NCI-H146 treated with DMSO at 0.1 percent for 48 hours (cell line): ENCODE data around the gene SNAP25.

Source experiments
- DNase-seq: peaks from one replicate; lab custom pipeline; 2025; ENCODE audit not compliant: unreplicated experiment; lab: John Stamatoyannopoulos, UW

The SNAP25 gene

GRCh38 chr20:10261702-10262101 is 43.1 kb downstream of the SNAP25 start:
- no peak for DNase-seq

- peak; percentile 81 for DNase-seq
Measured at GRCh38 chr20:10263385-10264165, 44.9 kb downstream of the SNAP25 start.

- no peak for DNase-seq
Measured at GRCh38 chr20:10264166-10264558, 45.5 kb downstream of the SNAP25 start.

DNA sequence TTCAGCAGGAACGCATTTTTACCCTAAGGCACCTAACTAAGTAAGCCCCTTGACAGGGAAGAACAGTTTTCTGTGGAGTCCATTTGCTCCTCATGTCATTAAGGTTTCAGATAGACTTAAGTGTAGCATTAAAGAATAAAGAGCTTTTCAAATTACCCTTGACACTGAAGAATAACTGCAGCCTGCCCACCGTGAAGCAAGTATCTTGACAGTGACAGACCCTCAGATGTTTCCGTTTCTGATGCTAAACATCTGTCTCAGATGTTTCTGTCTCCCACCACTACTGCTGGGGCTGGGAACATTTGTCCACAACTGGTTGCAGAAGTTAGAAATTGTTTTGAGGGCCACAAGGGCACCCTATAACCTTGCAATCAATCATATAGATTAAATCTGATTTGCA is 50.0 kb downstream of the SNAP25 start:
- no peak for DNase-seq

GRCh38 chr20:10270630-10271029 is 52.0 kb downstream of the SNAP25 start:
- DNase-seq, result no peak

DNA sequence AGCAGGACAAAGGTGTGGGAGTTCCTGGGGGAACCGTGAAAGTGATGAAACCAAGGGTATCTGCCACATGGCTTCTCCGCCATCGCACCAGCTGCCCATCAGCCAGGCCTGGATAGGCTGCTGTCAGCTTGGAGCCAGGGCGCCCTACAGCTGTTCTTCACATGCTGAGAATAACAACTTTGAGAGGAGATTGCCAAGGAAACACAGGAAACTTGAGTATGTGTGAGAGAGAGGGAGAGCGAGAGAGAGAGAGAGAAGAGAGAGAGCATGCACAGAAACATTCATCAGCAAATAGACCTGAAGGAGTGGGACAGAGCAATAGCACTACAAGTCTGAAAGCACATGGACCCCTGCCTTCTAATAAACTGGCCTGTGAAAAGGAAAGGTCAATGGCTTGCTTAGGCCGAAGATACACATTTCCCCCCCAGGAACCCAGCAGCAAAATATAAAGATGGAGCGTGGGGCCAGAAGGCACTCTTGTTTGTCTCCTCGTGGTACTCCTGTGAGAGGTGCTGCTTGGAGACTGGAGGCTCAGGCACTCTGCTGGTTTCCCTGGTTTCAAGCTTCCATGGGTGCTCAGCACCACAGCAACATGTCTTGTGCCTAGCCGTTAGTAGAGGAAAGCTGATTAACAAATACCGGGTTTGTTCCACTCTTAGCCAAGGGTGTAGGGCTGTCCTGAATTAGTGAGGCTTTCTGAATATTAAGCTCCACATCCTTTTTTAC is 53.0 kb downstream of the SNAP25 start:
- DNase-seq, result no peak

DNA sequence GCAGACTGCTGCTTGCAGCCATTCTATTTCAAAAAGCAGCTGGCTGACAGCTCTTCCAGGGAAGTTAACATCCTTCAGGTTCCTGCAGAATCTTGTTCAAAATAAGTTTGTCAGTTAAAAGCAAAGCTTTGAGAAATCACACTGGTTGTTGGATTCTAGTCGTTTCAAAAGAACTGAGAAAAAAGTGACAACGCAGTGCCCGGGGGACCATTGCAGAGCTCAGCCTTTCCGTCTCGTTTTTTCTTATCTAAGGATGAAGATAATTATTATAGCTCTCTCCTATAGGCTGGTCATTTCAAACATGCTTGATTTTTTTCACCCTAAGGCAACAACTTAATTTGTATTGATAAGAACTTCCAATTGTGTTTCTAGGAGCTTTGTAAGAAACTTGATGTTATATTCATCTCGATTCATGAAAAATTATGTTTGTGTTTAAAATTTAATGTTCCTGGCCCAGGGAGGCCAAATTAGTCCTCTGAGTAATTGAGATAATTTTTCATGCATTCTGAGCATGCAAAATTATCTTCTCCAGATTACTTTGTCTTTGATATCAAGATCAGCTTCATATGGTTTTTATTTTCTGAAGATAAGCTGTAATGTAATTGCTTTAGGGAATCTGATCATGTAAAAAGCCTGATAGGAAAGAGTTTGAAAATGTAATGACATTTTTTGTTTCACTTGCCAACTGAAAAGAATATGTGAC is 58.4 kb downstream of the SNAP25 start:
- DNase-seq, result no peak

DNA sequence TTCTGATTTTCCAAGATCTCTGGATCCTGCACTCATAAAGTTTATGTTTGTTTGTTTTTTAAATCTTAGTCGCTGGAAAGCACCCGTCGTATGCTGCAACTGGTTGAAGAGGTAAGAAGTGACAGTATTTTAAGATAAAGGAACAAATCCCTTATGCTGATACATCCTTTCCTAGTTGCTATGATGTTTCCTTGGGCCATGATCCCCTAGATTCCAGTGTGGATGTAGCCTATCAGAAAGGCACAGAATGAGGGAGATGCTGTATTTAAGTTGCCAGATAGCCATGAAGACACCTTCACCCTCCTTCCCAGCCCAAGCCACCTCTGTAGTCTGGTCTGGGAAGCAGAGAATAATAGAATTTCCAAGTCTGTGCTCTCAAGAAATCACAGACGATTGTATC is 59.0 kb downstream of the SNAP25 start:
- DNase-seq, result no peak

GRCh38 chr20:10278412-10278811 is 59.8 kb downstream of the SNAP25 start:
- no peak for DNase-seq

- DNase-seq, result no peak
Measured at GRCh38 chr20:10280018-10280908, 61.6 kb downstream of the SNAP25 start.

DNA sequence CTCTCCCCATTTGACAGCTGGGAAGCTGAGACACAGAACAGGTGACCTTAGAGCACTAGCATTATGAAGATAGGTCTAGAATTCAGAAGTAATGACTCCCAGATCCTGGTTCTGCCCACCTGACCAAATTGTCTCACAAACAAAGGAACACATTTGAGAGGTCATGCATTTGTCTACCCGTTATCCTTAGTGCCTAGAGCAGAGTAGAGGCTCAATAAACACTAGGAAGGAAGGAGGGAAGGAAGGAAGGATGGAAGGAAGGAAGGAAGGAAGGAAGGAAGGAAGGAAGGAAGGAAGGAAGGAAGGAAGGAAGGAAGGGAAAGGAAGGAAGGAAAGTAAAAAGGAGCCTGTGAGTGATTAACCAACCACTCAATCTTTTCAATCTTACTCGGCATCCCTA is 63.3 kb downstream of the SNAP25 start:
- DNase-seq, result no peak

GRCh38 chr20:10282979-10283456 is 64.4 kb downstream of the SNAP25 start:
- no peak for DNase-seq

DNA sequence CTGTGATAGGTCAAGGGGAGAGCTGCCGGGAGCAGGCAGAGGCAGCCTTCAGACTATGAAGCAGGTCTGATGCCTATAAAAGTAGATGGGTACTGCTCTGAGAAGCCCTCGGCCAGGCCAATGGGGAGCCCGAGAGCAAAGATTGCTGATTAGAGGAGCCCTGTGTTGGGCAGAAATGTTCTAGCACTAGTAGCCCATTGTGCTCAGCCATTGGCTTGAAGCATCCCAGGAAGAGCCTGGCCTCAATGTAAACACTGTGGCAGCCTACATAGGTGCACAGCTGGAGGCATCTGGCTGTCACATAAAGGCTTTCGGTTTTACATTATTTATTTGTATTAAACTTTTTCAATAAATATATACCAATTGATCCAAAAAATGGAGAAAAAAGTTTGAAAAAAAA is 67.7 kb downstream of the SNAP25 start:
- no peak for DNase-seq

GRCh38 chr20:10288421-10288820 is 69.8 kb downstream of the SNAP25 start:
- no peak for DNase-seq

GRCh38 chr20:10288954-10289646 is 70.5 kb downstream of the SNAP25 start:
- DNase-seq, result no peak

DNA sequence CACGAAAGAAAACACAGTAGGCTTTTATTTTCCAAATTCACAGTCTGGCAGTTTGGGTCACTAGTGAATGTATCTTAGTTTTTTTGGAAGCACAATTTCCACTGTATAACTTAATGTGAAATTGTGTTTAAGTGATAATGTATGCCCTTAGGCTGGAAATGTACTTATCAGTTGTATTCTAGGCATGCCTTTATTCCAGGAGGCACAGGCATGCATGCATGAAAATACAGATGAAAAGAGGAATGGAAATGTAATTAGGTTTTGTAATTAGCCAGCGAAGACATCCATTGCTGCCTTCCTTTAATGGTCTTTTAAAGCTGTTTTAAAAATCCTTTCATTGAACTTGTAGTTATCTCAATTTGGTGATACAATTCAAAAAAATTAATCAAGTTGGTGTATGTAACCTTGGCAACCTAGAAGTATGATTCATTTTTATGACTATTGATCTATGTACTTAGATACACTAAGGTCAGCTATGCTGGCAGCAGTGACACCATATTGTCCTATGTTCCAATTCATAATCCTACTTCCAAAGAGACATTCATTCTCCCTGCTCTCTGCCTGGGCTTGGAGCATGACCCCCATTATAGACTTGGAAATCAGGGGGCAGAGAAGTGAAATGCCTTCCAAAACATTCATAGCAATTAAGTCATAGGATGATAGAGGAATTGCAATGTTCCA is 73.1 kb downstream of the SNAP25 start:
- no peak for DNase-seq

- no peak for DNase-seq
Measured at GRCh38 chr20:10297223-10297622, 78.6 kb downstream of the SNAP25 start.

GRCh38 chr20:10297684-10298240 is 79.1 kb downstream of the SNAP25 start:
- DNase-seq, result no peak
